Cerebellar cortex (tissue), 1 donor: Measurements from ENCODE around the gene SLC2A10.

ENCODE experiments used
- DNase-seq: peaks from one replicate; pipeline ENCODE4 v3.0.0-alpha.2; 2015; ENCODE audit warnings: low spot score

The SLC2A10 gene

DNA sequence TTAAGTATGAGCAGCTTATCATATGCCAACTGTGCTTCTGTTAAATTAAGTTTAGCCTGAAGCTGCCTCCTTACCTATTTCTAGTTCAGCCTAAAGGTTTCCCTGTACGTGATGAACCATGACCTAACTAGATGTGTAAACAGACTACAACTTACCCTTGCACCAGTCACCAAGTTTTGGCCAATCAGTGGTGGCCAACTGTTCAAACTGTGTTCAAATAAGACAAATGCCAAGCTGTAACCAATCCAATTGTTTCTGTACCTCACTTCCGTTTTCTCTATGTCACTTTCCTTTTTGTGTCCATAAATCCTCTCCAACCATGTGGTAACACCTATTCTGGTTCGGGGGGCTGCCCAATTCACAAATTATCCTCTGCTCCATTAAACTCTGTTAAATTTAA is 6.0 kb upstream of the SLC2A10 start:
- DNase-seq = no peak

DNA sequence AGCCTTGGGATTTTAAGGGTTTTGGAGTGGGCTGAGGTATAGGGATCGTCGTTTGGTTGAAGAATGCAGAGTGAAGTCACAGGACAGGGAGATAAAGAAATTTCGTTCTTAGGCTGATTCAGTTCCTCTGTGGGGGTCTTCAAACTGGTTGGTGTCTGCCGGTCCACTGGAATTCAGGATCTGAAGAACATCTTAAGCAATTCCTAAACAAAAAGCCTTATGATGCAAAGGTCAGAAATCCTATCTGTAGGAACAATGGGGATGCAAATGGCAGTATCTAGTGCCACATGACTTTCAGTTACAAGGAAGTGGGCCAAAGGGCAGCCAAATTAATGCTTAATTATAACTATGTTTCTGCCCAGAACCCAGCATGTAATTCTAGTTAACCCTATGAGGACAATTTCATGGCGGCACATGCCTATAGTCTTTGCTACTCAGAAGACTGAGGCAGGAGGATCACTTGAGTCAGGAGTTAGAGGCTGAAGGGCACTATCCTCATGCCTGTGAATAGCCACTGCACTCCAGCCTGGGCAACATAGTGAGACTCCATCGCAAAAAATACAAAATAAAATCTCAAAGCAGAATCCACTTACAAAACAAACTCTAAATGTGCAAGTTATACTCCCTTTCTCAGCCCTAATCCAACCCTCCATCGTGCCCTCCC is 4.6 kb upstream of the SLC2A10 start:
- DNase-seq = no peak

DNA sequence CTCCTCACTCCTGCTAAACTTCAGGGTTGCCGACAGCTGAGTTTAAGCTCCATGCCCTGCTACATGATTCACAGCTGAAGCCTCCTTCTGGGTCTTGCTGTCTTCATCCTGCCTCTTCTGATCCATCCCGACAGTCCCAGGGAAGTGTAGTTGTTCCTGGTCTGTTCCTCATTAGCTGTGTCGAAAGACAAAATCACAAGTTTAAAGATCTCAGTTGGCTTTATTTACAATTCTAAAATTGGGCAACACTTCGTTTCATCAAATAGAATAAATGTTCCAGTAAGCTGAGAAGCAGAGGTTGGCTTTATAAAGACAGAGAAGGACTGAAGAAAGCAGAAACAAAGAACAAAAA is 4.1 kb upstream of the SLC2A10 start:
- DNase-seq = no peak

DNA sequence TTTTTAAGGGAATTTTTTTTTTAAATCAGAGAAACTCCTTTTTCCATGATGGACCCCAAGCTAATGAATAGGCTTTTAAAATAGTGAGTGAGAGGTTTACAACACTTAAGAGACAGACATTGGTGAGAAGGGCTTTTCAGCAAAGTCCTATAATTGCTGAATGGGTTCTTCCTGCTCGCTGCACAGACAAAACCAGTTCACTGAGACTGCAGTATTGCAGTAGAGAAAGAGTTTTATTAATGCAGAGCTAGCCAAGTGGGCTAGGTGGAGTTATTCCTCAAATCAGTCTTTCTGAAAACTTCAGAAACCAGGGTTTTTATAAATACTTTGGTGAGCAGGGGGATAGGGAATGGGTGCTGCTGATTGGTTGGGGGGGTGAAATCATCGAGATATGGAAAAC is 3.2 kb upstream of the SLC2A10 start:
- DNase-seq = no peak

DNA sequence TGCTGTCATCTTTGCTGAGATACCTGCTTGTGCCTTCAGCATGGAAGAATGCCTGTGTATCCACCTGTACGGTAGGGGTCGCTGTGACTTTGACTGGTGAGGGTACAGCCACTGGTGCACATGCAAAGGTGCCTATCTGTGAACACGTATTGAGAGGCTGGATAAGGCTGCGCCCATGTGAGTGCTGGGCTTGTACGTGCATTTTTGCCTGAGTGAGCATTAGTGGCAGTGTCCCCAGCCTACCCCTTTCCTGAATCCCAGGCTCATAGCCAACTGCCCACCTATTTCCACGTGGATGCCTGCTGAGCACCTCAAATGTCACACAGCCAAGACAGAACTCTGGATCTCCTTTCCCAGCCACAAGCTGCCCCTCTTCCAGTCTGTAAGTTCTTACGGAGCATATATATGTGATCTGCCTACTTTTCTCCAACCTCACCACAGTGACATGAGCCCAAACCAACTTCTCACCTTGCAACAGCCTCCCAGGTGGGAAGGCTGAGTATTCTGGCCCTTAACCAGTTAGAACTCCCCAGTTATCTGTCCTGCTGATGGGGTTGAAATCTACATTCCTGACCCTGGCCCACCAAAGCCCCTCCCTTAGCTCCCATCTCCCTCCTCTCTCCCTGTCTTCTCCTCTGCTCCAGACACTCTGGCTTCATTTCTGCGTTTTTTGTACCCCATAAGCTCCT is 1.1 kb upstream of the SLC2A10 start:
- DNase-seq = no peak

DNA sequence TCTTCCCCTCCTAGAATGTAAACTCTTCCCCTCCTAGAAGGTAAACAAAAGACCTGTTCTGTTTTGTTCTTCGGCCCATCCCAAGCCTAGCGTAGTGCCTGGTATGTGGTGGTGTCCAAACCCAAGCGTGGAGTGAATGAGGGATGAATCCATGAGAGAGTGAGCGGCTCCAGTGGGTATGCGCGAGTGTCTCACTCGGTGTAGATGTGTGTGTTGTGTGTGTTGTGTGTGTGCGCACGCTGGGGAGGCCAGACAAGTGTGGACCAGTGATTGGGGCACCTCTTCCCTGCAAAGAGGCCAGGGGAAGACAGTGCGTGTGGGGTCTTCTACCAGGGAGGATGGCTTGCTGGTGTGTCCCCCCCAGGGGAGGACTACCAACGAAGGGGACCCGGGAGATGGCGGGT is 392 bp upstream of the SLC2A10 start:
- no peak for DNase-seq

DNA sequence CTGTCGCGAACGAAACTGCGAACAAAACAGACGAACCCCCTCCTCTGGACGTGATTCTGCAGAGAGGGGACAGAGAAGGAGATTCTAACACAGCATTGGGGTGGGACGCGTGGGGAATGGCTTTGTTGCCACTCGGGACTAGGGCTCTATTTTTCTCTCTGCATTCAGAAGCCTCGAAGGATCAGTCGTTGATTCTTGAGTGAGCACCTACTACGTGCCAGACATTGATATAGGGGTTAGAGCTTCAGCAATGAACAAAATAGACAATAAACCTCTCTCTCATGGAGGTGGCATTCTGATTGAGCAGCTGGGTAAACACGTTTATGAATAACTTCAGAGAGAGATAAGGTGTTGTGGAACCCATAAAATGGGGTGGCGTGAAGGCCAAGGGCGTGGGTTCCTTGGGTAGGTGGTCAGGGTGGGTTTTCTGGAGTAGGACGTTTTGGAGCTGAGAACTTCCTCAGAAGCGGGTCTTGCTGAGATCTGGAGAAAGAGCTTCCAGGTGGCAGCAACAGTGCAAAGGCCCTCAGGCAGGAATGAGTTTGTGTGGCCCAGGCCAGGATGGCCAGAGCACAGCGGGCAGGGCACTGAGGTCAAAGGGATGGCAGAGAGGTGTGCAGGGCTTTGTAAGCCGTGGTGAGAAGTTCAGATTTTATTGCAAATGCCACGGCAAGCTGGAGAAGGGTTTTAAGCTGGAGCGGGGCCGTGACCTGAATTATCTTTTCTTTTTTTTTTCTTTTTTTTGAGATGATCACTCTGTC is 884 bp downstream of the SLC2A10 start:
- DNase-seq = no peak

DNA sequence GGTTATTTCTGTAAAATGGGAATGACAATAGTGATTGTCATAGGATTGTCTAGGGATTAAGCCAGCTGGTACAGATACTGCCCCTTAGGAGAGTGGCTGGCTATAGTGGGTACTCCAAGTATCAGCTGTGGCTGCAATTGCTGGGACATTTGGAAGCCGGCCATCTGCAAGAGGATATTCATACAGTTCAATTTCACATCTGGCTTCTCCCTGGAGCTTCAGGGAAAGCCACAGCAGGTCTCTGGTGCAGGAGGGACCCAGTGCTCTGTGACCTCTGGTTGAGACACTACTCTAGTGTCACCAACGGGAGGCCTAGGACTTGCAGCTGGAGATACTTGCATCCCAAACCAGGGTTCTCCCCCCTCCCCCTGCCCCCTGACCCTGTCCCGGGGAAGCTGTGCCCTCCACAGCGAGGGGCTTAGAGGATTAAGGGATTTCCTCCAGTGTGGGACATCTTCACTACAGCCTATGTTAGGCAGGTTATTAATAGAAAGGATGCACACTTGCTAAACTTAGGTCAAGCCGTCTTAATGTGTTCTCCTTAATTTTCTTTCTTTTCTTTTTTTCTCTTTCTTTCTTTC is 2.7 kb downstream of the SLC2A10 start:
- no peak for DNase-seq

DNA sequence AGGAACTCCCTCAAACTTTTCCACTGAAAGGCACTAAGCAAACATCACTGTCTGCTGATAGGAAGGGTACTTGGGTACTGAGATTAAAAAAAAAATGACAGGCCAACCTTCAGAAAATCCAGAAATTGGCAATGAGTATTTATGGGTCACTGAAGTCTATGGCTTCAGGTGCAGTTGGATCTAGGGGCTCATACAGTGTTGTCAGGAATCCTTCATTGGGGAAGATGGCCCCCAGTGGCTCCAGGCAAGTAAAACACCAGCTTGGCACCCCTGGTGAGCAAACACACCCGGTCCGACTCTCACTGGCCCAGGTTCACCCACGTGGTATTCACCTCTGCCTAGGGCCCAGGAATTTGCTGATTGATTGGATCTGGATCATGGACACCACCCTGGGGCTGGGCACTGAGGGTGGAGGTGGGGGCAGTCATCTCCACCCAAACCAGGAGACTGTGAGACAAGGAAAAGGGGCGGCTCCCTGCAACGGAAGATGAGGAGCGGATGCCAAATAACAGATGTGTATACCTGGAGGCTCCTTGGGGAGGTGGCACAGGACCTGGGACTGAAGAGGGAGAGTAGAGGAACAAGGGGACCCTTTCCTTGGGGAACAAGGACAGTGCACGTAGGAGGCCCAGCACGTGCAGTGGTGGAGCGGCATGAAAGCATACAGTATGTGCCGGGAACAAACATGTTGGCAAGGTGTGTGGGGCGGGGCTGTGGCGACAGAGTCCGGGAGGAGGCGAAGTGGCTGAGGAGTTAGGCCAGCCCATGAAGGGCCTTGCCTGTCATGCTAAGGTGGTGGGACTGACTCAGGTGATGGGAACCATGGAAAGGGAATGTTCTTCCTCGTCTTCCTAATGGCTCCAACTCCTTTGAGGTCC is 4.7 kb downstream of the SLC2A10 start:
- DNase-seq = no peak

DNA sequence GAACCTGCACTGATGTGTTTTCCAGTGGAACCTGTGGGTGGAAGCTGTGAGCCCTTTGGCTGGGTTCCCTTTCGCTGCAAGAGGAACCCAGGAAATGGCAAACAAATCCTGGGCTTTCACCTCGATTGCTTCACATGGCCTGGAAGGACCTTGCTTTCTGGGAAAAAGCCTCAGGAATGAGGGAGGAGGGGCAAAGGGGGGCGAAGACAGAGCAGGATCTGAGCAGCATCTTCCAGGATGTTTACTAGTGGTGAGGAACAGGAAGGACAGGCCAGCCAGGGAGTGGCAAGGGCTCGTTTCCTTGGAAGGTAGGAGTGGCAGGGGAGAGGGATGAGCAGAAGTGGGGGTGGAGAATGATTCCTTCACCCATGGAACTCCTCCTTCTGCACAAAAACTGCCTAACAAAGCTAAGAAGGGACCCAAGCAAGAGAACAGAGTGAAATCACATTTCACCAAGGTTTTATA is 5.9 kb downstream of the SLC2A10 start:
- no peak for DNase-seq

DNA sequence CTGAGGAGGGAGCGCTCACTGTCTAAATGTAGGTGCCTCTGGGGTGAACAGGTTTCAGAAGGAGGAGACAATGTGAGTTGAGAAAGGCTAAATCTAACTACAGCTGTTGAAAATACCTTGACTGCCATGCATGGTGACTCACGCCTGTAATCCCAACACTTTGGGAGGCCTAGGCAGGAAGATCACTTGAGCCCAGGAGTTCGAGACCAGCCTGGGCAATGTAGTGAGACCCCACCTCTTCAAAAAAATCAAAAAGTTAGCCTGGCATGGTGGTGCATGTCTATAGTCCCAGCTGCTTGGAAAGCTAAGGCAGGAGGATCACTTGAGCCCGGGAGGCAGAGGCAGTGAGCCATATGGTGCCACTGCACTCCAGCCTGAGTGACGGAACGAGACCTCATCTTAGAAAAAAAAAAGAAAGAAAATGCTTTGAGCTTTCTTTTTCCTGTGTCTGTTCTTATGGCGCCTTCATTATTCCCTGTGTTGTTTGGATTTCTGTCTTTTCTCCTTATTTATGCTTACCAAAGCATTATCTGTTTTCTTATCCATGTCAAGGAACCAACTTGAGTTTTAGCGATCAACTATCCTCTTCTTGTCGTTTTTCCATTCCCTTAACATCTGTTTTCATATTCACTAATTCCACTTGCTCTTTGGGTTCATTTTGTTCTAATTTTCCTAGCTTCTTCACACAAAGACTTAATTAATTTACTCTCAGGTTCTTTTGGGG is 8.5 kb downstream of the SLC2A10 start:
- DNase-seq = no peak

DNA sequence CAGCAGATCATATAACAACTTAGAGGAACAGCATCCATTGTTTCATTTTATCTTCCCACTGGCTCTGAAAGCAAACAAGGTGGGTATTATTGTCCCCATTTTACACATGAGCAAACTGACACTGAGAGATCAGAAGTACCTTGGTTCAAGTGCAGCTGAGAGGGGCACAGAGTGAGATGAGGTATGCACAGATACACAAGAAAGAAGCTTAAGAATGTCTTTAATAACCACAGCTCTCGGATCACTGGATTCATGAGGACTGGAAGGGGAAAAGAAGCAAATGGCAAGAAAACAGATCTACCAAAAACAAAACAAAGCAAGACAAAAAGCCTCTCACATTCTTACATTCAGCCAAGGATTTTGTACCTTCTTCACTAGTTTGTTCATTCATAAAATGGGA is 10.6 kb downstream of the SLC2A10 start:
- no peak for DNase-seq

DNA sequence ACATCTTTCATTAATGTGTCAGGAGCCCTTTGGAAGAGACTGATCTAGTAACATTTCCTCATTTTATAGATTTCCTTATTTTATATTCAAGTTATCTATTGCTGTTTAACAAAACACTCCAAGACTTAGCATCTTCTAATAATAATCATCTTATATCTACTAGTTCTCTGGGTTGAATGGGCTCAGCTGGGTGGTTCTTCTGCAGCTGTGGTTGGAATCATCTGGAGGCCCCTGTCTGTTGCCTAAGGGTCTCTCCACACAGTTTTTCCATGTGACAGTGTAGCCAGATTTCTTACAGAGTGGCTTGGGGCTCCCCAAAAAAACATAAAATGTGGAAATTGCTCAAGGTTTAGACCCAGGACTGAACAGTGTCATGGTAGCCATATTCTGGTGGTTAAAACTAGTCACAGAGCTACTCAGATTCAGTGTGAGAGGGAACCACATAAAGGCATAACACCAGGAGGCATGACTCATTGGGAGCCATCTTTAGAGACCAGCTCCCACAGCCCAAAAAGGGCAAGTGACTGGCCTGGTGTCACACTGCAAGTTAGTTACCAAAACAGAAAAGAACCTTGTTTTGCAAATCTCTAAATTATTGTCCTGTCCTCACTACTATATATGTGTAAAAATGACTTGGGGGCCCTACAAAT is 11.5 kb downstream of the SLC2A10 start:
- no peak for DNase-seq

DNA sequence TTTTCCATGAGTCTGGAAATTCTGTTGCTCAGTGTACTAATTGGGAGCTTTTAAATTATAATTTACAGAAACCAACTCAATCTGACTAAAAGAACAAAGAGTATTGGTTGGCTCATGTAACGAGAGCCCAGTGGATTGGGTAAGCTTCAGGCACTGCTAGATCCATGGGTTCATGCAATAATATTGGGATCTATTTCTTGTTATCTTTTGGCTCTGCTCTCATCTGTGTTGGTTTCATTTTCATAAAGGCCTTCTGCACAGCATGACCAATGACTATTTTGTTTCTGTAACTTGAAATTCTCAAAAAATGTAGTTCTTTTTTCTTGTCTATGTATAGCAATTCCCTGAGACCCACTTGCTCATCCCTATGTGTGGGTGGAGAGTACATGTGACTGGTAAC is 12.0 kb downstream of the SLC2A10 start:
- DNase-seq = no peak

DNA sequence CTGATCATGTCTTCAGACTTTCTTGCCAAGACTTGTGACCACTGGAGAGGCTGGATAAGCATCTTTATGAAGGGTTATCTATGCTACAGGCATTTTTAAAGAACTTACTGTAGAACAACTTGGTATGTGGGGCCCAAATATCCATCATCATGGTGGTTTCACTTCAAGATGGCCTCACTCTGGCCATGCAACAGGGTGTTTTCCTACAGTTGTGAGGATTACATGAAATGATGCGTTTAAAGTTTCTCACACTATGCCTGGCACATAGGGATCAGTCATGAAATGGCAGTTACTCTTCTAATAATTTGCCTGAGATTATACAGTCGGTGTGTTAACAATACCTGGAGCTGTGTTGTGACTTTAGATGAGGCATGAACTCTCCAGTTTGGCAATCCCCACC is 13.0 kb downstream of the SLC2A10 start:
- no peak for DNase-seq

DNA sequence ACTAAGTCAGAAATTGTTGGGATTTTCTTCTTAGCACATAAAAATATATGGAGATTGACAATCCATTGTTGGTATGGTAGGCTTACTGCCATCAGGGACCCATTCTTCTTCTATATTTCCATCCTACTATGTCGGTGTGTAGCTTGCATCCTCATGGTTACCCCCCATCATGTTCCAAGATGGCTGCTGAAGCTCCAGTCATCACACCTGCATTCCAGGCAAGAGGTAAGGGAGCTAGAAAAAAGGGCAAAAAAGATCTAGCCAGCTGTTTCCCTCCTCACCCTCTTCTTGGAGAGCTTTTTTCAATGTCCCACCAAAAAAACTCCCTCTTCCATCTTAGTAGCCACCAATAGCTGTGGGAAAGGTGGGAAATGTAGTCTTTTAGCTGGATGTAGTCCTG is 13.6 kb downstream of the SLC2A10 start:
- no peak for DNase-seq

DNA sequence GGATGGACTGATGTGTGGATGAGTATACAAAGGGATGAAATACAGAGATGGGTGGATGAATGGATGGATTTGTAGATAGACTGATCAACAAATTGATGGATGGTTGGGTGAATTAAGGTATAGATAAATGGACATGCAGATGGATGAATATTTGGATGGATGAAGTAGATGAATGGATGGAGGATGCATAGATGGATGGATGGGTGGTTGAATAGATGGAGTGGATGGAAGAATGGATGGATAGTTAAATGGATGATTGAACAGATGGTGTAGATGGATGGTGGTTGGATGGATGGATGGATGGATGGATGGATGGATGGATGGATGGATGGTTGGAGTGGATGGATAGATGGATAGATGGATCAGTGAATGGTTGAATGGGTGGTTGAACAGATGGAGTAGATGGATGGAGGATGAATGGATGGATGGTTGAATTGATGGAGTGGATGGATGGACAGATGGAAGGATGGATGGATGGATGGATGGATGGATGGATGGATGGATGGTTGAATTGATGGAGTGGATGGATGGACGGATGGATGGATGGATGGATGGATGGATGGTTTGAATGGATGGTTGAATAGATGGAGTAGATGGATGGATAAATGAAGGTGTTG is 15.0 kb downstream of the SLC2A10 start:
- no peak for DNase-seq

DNA sequence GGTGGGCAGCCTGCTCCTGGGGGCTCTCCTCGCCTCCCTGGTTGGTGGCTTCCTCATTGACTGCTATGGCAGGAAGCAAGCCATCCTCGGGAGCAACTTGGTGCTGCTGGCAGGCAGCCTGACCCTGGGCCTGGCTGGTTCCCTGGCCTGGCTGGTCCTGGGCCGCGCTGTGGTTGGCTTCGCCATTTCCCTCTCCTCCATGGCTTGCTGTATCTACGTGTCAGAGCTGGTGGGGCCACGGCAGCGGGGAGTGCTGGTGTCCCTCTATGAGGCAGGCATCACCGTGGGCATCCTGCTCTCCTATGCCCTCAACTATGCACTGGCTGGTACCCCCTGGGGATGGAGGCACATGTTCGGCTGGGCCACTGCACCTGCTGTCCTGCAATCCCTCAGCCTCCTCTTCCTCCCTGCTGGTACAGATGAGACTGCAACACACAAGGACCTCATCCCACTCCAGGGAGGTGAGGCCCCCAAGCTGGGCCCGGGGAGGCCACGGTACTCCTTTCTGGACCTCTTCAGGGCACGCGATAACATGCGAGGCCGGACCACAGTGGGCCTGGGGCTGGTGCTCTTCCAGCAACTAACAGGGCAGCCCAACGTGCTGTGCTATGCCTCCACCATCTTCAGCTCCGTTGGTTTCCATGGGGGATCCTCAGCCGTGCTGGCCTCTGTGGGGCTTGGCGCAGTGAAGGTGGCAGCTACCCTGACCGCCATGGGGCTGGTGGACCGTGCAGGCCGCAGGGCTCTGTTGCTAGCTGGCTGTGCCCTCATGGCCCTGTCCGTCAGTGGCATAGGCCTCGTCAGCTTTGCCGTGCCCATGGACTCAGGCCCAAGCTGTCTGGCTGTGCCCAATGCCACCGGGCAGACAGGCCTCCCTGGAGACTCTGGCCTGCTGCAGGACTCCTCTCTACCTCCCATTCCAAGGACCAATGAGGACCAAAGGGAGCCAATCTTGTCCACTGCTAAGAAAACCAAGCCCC is 16.0 kb downstream of the SLC2A10 start:
- no peak for DNase-seq

DNA sequence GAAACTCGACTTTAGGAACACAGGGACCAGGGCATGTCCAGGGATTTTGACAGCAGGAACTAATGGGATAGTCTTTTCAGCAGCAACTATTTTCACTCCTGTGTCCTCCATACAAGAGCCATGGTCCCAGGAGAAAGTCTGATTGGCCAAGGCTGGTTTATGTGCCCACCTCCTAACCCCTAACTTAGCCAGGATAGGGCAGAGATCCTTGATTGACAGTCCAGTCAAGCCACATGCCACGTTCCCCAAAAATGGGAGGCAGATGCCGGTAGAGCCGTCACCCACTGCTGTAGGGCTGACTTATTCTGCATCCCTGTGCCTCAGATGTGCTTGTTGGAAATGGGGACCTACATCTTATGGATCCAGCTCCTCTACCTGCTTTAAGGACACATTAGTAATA is 22.3 kb downstream of the SLC2A10 start:
- no peak for DNase-seq
